ENCODE data around the gene DEPDC7.
A peak's percentile ranks its signal among the peaks of the same experiment; 100 is the strongest.

Gene DEPDC7

GRCh38 chr11:33013755-33014154 lies 1.9 kb upstream of the DEPDC7 start:
- no peaks in the 10 kb centered on the region for H3K9me3 ChIP-seq (replicated peaks in 1 of 2; ENCODE audit: control insufficient read depth in 2 of 2, insufficient read depth in 1 of 2, low read depth in 1 of 2, low read length in 2 of 2)
- H2BK5ac ChIP-seq (ENCODE audit: low read length), result no peak overlapping the region
- H2AK5ac ChIP-seq (ENCODE audit: low read depth, low read length), result no peak overlapping the region
- H3K18ac ChIP-seq (ENCODE audit: low read length), result no peak overlapping the region
- H3K4me2 ChIP-seq (ENCODE audit: insufficient read depth, low read length, poor library complexity, severe bottlenecking), result no peak overlapping the region
- no peak overlapping the region for H3K4me3 ChIP-seq (ENCODE audit: low read length in 2 of 2)
- no peak overlapping the region for H2BK15ac ChIP-seq (ENCODE audit: low read length)
- no peak overlapping the region for H3K14ac ChIP-seq (ENCODE audit: low read length)
- H3K79me1 ChIP-seq (ENCODE audit: low read depth, low read length), result no peaks in the 10 kb centered on the region
- peaks cover 0 to 9% (median 7%) of the 10 kb centered on the region in 3 experiments for H3K27me3 ChIP-seq (ENCODE audit: control insufficient read depth in 3 of 3, insufficient read depth in 3 of 3, low read depth in 1 of 3, low read length in 3 of 3)
- peaks cover 2 to 3% of the 10 kb centered on the region in 2 donors for H3K4me1 ChIP-seq (ENCODE audit: control insufficient read depth in 2 of 2, insufficient read depth in 1 of 2, low read depth in 1 of 2, low read length in 2 of 2)
- no peak overlapping the region for H3K23ac ChIP-seq (ENCODE audit: low read depth, low read length, poor library complexity)
- H3K9ac ChIP-seq (ENCODE audit: low read depth, low read length, poor library complexity), result no peak overlapping the region
- H2BK120ac ChIP-seq (ENCODE audit: low read depth, low read length), result no peak overlapping the region
- no peak overlapping the region for H2AFZ ChIP-seq (ENCODE audit: low read length)
- H3K27ac ChIP-seq (replicated peaks; ENCODE audit: low read length), result no peak overlapping the region
- H4K8ac ChIP-seq (ENCODE audit: low read depth, low read length), result no peak overlapping the region
- no peak for DNase-seq (ENCODE audit: low spot score)
- no peak overlapping the region for H4K91ac ChIP-seq (ENCODE audit: low read depth, low read length, poor library complexity)
- H3K36me3 ChIP-seq (replicated peaks in 1 of 2; ENCODE audit: control insufficient read depth in 2 of 2, insufficient read depth in 2 of 2, low read length in 2 of 2), result no peaks in the 10 kb centered on the region
- no peak overlapping the region for H2BK12ac ChIP-seq (ENCODE audit: low read length)
- no peak overlapping the region for H3K4ac ChIP-seq (ENCODE audit: low read length)
- no CpG with 5 or more reads among the region's 1 CpG for WGBS, 2 donors (ENCODE audit: extremely low coverage in 2 of 2, insufficient read length in 2 of 2, insufficient replicate concordance in 1 of 2)

DNA sequence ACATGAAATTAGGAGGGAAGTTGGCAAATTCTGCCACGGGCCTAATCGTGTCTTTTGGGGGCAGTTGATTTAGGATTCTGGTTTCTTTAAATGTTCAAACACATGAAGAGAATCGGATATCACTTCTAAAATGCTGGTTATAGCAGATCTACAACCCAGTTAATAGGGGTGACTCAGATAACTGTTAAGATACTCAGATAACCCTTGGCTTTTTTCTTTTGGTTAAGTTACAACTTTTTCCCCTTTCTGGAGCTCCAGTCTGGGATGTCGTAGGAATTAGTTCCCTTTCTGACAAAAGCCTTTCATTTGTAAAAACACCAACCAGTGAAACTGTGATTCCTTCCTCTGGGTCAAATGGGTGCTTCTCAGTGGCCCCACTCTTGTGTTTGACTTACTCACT lies 976 bp downstream of the DEPDC7 start:
- Histone ChIP-seq H3K9ac (ENCODE audit: low read depth, low read length, poor library complexity) (no peak overlapping the region), H3K9me3 (replicated peaks in 1 of 2; ENCODE audit: control insufficient read depth in 2 of 2, insufficient read depth in 1 of 2, low read depth in 1 of 2, low read length in 2 of 2) (no peaks in the 10 kb centered on the region), H3K79me1 (ENCODE audit: low read depth, low read length) (no peaks in the 10 kb centered on the region), H2AFZ (ENCODE audit: low read length) (peak overlapping the region; percentile 97), H4K8ac (ENCODE audit: low read depth, low read length) (no peak overlapping the region), H4K91ac (ENCODE audit: low read depth, low read length, poor library complexity) (no peak overlapping the region), H3K4me3 (ENCODE audit: low read length in 2 of 2) (peak overlapping the region in 1 of 2 donors; percentile 54), H3K14ac (ENCODE audit: low read length) (no peak overlapping the region), H3K36me3 (replicated peaks in 1 of 2; ENCODE audit: control insufficient read depth in 2 of 2, insufficient read depth in 2 of 2, low read length in 2 of 2) (no peaks in the 10 kb centered on the region), H3K27me3 (ENCODE audit: control insufficient read depth in 3 of 3, insufficient read depth in 3 of 3, low read depth in 1 of 3, low read length in 3 of 3) (peaks cover 0 to 11% (median 7%) of the 10 kb centered on the region in 3 experiments), H3K4me2 (ENCODE audit: insufficient read depth, low read length, poor library complexity, severe bottlenecking) (peak overlapping the region; percentile 90), H3K27ac (replicated peaks; ENCODE audit: low read length) (no peak overlapping the region), H3K4me1 (ENCODE audit: control insufficient read depth in 2 of 2, insufficient read depth in 1 of 2, low read depth in 1 of 2, low read length in 2 of 2) (peaks cover 2 to 3% of the 10 kb centered on the region in 2 donors), H3K18ac (ENCODE audit: low read length) (no peak overlapping the region), H2AK5ac (ENCODE audit: low read depth, low read length) (no peak overlapping the region), H2BK120ac (ENCODE audit: low read depth, low read length) (no peak overlapping the region), H2BK5ac (ENCODE audit: low read length) (no peak overlapping the region), H2BK12ac (ENCODE audit: low read length) (no peak overlapping the region), H3K4ac (ENCODE audit: low read length) (no peak overlapping the region), H3K23ac (ENCODE audit: low read depth, low read length, poor library complexity) (no peak overlapping the region), H2BK15ac (ENCODE audit: low read length) (no peak overlapping the region)
- no CpG with 5 or more reads among the region's 4 CpGs for WGBS, 2 donors (ENCODE audit: extremely low coverage in 2 of 2, insufficient read length in 2 of 2, insufficient replicate concordance in 1 of 2)
- DNase-seq (ENCODE audit: low spot score), result no peak

DNA sequence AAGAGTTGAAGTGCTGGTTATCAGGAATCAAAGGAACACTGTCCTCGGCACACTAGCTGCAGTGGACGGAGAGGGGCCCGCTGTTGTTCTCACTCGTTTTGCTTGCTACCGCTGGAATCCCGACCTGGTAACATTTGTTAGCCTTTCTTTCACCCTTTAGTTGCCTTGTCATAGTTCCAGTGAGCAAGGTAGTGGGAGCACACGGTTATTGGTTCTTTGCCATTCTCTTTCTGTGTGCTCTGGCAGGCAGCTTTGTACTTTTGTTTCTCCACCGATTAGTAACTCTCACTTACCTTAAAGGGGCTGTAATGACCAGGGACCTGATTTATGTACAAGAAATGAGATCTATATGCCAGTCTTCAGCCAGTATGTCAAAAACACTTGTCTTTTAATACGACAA lies 1.8 kb downstream of the DEPDC7 start:
- no peak overlapping the region for H3K4me3 ChIP-seq (ENCODE audit: low read length in 2 of 2)
- no peaks in the 10 kb centered on the region for H3K36me3 ChIP-seq (replicated peaks in 1 of 2; ENCODE audit: control insufficient read depth in 2 of 2, insufficient read depth in 2 of 2, low read length in 2 of 2)
- no peaks in the 10 kb centered on the region for H3K79me1 ChIP-seq (ENCODE audit: low read depth, low read length)
- H2BK15ac ChIP-seq (ENCODE audit: low read length), result no peak overlapping the region
- no peak overlapping the region for H2AK5ac ChIP-seq (ENCODE audit: low read depth, low read length)
- no peak overlapping the region for H3K14ac ChIP-seq (ENCODE audit: low read length)
- no peak overlapping the region for H2BK5ac ChIP-seq (ENCODE audit: low read length)
- no peak overlapping the region for H3K18ac ChIP-seq (ENCODE audit: low read length)
- H3K23ac ChIP-seq (ENCODE audit: low read depth, low read length, poor library complexity), result no peak overlapping the region
- H3K4ac ChIP-seq (ENCODE audit: low read length), result no peak overlapping the region
- WGBS, 2 donors (ENCODE audit: extremely low coverage in 2 of 2, insufficient read length in 2 of 2, insufficient replicate concordance in 1 of 2), result no CpG with 5 or more reads among the region's 9 CpGs
- H3K9me3 ChIP-seq (replicated peaks in 1 of 2; ENCODE audit: control insufficient read depth in 2 of 2, insufficient read depth in 1 of 2, low read depth in 1 of 2, low read length in 2 of 2), result no peaks in the 10 kb centered on the region
- no peak overlapping the region for H4K91ac ChIP-seq (ENCODE audit: low read depth, low read length, poor library complexity)
- no peak overlapping the region for H2AFZ ChIP-seq (ENCODE audit: low read length)
- H3K27ac ChIP-seq (replicated peaks; ENCODE audit: low read length), result no peak overlapping the region
- no peak overlapping the region for H2BK12ac ChIP-seq (ENCODE audit: low read length)
- H3K4me1 ChIP-seq (ENCODE audit: control insufficient read depth in 2 of 2, insufficient read depth in 1 of 2, low read depth in 1 of 2, low read length in 2 of 2), result peaks cover 2 to 3% of the 10 kb centered on the region in 2 donors
- no peak overlapping the region for H4K8ac ChIP-seq (ENCODE audit: low read depth, low read length)
- no peak overlapping the region for H3K4me2 ChIP-seq (ENCODE audit: insufficient read depth, low read length, poor library complexity, severe bottlenecking)
- DNase-seq (ENCODE audit: low spot score), result no peak
- H2BK120ac ChIP-seq (ENCODE audit: low read depth, low read length), result no peak overlapping the region
- H3K27me3 ChIP-seq (ENCODE audit: control insufficient read depth in 3 of 3, insufficient read depth in 3 of 3, low read depth in 1 of 3, low read length in 3 of 3), result peaks cover 0 to 11% (median 7%) of the 10 kb centered on the region in 3 experiments
- H3K9ac ChIP-seq (ENCODE audit: low read depth, low read length, poor library complexity), result no peak overlapping the region

GRCh38 chr11:33017965-33018364 lies 2.3 kb downstream of the DEPDC7 start:
- Histone ChIP-seq H3K9me3 (replicated peaks in 1 of 2; ENCODE audit: control insufficient read depth in 2 of 2, insufficient read depth in 1 of 2, low read depth in 1 of 2, low read length in 2 of 2) (no peaks in the 10 kb centered on the region), H2BK15ac (ENCODE audit: low read length) (no peak overlapping the region), H3K79me1 (ENCODE audit: low read depth, low read length) (no peaks in the 10 kb centered on the region), H3K4ac (ENCODE audit: low read length) (no peak overlapping the region), H4K8ac (ENCODE audit: low read depth, low read length) (no peak overlapping the region), H3K14ac (ENCODE audit: low read length) (no peak overlapping the region), H2BK12ac (ENCODE audit: low read length) (no peak overlapping the region), H3K36me3 (replicated peaks in 1 of 2; ENCODE audit: control insufficient read depth in 2 of 2, insufficient read depth in 2 of 2, low read length in 2 of 2) (no peaks in the 10 kb centered on the region), H3K4me1 (ENCODE audit: control insufficient read depth in 2 of 2, insufficient read depth in 1 of 2, low read depth in 1 of 2, low read length in 2 of 2) (peaks cover 2 to 3% of the 10 kb centered on the region in 2 donors), H3K9ac (ENCODE audit: low read depth, low read length, poor library complexity) (no peak overlapping the region), H2AFZ (ENCODE audit: low read length) (no peak overlapping the region), H3K18ac (ENCODE audit: low read length) (no peak overlapping the region), H2BK5ac (ENCODE audit: low read length) (no peak overlapping the region), H2AK5ac (ENCODE audit: low read depth, low read length) (no peak overlapping the region), H3K4me3 (ENCODE audit: low read length in 2 of 2) (no peak overlapping the region), H2BK120ac (ENCODE audit: low read depth, low read length) (no peak overlapping the region), H3K27me3 (ENCODE audit: control insufficient read depth in 3 of 3, insufficient read depth in 3 of 3, low read depth in 1 of 3, low read length in 3 of 3) (peaks cover 0 to 11% (median 7%) of the 10 kb centered on the region in 3 experiments), H4K91ac (ENCODE audit: low read depth, low read length, poor library complexity) (no peak overlapping the region), H3K27ac (replicated peaks; ENCODE audit: low read length) (no peak overlapping the region), H3K4me2 (ENCODE audit: insufficient read depth, low read length, poor library complexity, severe bottlenecking) (no peak overlapping the region), H3K23ac (ENCODE audit: low read depth, low read length, poor library complexity) (no peak overlapping the region)
- no CpG with 5 or more reads among the region's 3 CpGs for WGBS, 2 donors (ENCODE audit: extremely low coverage in 2 of 2, insufficient read length in 2 of 2, insufficient replicate concordance in 1 of 2)
- DNase-seq (ENCODE audit: low spot score), result no peak

Data from neuronal stem cell (in vitro differentiated cells).